GM18870 (cell line): ENCODE data around the gene MAP3K20.
"Not testable (repeated sequence)": the region's sequence is repeated elsewhere in the genome, so short reads cannot be mapped to it uniquely, and the experiment has no call there.

Experiments used
- ATAC-seq: cut with Tn5 transposase; IDR thresholded peaks from one replicate; pipeline ENCODE4 v1.9.1; 2021; ENCODE audit warnings: moderate library complexity; ENCODE audit not compliant: unreplicated experiment

The MAP3K20 gene

DNA sequence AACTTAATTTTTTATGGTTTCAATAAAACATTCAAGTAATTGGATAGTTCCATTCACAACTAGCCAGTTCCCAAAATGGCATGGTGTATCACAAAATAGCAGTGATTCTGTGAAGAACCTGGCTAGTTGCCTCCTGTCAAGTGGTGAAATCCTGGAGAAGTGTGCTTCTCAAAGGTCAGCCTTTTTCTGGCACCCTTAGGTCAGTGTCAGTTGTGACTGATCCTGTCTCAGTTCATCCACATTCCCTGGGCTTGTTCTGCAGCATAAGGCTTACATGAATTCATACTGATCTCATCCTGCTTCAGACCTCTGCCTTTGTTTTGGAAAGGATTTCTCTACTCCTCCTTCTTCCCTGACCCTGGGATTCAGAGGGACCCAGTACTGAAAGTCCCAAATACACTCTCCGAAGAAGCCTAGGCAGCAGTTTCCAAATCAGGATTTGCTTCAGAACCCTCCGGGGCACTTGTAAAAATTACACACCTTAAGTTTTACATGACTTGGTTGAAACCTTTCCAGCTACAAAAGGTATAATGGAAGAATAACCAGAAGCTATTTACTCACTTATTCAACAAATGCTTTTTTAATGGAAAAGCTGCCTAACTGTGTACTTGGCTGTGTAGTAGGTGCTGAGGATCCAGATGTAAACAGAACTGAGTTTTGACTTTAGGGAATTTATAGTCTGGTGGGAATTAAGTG is 11.0 kb downstream of the MAP3K20 start:
- no peak for ATAC-seq

DNA sequence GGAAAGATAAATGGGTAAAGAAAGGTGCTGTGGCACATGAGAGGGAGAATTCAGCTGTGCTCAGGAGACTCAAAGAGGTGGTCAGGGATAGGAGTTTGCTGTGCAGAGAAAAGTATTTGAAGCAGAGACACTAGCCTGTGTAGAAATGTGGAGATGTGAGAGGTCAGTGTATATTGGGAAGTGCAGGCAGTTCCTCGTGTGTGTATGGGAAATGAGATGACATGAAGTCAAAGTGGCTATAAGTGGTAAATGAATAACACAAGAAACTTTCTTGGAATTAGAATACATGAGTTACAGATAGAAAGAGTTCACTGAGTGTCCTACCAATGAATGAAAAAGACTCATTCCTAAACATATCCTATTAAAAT is 11.6 kb downstream of the MAP3K20 start:
- ATAC-seq, result no peak

DNA sequence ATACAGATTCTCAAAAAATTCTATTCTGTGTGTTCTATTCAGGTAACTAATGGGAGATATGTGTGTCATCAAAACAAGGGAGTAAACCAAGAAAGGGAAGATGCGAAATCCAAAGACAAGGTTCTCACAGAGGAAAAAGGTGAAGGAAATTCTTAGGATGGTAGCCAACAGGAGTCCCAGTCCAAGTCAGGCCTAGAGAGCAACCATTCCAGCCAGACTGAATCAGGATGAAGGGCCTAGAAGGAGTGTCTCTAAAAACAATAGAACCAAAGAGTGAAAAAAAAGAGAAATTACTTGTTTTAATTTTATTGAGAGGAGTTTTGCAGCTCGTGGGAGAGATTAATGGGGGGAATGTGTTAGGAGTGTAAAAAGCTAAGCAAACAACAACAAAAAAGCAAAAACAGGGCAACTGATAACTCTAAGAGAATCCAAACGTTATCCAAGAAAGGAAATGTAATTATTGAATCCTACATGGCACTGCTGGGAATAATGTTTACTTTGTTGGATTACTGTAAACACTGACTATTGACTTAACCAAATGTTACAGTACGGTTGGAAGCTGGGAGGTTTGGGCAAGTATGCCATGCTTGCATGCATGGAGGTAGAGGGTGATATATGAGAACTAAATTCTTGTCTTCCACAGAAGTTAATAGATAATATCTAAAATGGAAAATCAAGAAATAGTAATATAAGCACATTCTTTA is 12.3 kb downstream of the MAP3K20 start:
- ATAC-seq, result no peak

DNA sequence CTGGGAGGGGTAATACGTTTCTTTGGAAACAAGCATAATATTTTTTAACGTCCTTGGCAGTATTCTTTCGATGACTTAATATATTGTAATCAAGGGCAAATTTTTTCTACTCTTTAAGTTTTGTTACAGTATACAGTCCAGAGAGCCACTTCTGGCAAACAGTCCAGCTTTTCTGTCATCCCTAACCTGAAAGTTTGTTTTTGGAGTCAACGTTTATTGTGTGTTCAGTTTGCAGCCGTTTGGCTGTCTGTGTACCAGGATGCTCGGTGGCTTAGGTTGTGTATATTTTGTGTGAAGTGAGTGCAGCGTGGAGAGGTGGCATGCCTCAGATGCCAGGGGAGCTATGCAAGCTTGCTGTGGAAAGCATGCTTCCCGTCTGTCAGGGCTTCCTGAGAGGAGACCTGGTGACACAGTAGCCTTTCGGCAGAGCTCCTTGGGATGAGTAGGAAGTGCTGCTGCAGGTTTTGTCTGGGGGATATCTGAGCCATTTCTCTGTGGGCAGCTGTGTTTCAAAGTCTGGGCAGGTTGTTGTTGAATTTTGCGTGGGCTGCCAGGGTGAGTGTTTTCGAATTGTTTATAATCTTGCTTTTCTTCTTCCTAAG is 14.7 kb downstream of the MAP3K20 start:
- no peak for ATAC-seq

DNA sequence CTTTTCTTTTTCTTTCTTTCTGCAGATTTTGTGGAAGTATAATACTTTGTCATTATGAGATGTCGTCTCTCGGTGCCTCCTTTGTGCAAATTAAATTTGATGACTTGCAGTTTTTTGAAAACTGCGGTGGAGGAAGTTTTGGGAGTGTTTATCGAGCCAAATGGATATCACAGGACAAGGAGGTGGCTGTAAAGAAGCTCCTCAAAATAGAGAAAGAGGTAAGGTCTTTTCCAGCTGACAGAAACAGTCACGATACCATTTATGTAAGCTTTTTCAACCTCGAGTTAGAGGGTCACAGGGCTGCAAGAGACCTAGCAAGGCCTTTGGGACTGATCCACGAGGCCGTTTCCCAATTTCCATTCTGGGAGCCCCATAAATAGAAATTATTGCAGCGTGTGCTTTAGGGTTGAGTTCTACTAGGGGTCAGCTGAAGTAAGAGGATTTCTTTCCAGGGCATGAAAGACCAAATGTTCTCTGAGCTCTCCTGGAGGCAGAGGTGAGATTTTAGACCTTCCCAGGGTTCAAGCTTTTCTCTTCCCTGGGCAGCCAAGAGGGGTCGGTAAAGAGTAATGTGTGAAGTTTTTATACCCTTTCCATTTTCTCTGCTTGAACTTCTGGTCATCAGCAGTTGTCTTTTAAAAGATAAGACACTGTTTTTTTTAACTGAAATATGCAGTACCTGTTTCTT is 15.5 kb downstream of the MAP3K20 start:
- ATAC-seq, result no peak

DNA sequence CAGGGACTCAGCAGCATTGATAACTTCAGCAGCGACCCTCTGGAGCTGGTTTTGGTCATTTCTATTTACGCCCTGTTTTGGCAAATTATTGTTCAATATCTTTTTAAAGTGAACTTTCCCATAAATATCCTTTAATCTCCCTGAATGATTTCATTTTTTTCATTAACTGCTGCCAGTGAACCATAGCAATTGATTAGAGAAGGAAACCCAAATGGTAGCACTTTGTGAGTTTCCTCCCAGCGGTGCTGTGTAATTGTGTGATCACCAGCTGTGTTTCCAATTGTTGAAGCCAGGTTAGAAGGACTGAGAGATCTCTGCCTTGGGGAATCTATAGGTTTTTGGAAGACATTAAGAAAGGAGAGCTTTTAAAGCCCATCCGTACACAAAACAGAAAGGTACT is 16.3 kb downstream of the MAP3K20 start:
- ATAC-seq, result no peak

DNA sequence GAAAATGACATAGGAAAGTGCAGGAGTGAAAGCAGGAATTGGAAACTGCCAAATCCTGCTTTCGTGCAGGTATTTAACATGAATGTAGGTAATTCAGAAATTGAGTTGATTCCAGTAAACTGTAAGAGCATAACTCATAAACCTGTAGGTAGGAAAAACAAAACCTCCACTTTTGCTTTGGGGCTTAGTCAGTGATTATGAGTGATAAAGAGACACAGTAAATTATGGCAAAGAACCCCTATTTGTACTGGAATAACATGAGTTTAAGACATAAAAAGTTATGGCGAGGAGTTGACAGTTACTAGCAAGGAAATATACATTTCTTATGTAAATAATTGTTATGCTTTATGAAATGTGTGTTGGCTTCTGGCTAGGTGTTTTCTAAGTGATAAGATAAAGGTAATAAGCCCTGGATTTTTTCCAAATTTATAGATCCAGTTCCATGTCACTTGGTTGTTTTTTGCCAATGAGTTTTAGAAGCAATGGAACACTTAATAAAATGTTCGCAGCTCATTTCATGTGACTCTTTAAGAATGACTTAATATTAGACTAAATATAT is 17.3 kb downstream of the MAP3K20 start:
- ATAC-seq, result no peak

DNA sequence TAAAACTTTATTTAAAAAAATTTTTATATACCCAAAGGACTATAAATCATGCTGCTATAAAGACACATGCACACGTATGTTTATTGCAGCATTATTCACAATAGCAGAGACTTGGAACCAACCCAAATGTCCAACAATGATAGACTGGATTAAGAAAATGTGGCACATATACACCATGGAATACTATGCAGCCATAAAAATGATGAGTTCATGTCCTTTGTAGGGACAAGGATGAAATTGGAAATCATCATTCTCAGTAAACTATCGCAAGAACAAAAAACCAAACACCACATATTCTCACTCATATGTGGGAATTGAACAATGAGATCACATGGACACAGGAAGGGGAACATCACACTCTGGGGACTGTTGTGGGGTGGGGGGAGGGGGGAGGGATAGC is 18.0 kb downstream of the MAP3K20 start:
- ATAC-seq, result not testable (repeated sequence)

DNA sequence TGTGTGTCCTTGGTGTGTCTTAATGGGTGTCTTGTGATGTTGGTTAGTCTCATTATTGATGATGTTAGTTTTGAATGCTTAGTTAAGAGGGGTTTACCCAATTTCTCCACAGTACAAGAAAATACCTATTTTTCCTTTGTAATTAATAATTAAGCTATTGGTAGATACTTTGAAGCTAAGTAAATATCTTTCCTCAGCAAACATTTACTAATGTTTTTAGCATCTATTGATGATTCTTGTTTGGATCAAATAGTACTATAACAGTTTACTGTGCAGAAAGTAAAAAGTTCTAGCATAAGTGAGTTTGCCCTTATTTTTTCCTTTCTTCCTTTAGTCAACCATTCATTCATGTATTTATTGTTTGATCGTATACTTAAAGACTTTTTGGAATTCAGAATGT is 19.1 kb downstream of the MAP3K20 start:
- no peak for ATAC-seq

DNA sequence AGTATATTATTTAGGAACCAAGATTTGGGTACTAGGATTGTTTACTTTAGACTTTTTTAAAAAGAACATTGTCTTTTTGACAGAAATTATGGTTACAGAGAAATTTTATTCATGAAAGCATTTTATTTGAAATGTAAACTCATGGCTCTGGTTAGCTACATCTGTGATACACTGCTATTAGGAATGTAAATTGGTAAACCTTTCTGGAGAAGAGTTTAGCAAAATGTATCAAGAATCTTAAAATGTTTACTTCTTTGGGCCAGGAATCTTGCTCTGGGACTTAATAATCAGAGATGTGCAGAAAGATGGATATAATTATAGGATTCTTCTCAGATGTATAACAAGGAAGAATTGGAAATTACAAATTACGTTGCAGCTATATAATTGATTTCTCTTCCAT is 19.7 kb downstream of the MAP3K20 start:
- no peak for ATAC-seq

DNA sequence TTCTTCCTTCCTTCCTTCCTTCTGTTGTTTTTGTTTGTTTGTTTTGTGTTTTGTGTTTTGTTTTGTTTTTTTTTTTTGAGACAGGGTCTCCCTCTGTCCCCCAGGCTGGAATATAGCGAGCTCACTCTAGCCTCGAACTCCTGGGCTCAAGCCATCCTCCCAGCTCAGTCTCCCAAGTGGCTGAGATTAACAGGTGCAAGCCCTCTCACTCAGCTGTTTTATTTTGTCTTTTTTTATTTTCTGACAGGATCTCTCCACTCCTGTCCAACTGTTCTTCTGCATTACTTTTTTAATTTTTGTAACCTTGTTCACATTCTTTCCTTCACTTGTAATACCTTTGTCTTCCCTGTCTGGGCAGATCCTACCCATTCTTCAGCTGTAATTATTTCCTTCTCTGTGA is 23.6 kb downstream of the MAP3K20 start:
- no peak for ATAC-seq

DNA sequence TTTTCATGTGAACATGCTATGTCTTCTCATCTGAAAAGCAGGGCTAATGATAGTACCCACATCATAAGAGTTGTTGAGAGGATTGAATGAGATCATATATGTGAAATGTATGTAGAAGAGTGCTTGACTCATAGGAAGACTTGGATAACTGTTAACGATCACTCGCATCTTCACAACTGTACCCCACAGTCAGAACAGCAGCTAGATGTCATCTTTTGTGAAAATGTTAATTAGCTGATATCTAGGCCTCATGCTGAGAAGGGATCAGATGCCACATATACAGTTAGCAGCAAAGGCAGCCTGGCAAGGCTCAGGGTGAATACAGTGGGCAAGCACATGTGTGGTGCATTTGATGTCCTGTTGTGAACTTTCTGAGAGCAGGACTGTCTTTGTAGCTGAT is 24.2 kb downstream of the MAP3K20 start:
- no peak for ATAC-seq

DNA sequence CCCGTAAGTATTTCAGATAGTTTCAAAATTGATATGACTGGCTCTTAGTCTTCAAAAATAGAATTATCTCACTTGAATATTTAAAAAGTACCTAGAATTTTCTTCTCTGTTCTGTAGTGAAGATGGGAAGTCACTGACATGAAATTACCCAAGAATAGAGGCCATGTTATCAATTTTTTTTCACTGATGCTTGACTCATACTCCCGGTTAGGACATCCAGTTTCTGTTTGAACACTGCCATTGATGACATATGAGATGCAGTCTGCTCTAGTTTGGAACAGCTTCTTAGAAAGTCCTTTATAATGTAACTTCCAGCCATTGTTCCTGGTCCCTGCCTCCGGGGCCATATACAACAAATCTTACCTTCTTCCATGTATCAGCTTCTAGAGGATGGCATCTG is 26.0 kb downstream of the MAP3K20 start:
- ATAC-seq, result peak; percentile 52

DNA sequence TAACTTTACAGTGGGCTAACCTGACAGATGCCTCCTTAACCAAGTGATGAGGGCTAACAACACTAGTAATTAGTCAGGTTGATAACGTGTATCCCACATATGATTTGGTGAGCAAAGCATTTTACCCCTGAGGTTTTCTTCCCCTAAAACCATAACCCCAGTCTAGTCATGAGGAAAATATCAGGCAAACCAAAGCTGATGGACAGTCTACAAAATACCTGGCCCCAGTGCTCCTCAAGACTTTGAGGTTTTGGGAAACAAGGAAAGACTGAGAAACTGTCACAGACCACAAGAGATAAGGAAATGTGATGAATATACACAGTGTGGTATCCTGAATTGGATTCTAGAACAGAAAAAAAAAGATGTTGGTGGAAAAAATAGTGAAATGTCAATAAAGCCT is 28.5 kb downstream of the MAP3K20 start:
- ATAC-seq, result no peak

DNA sequence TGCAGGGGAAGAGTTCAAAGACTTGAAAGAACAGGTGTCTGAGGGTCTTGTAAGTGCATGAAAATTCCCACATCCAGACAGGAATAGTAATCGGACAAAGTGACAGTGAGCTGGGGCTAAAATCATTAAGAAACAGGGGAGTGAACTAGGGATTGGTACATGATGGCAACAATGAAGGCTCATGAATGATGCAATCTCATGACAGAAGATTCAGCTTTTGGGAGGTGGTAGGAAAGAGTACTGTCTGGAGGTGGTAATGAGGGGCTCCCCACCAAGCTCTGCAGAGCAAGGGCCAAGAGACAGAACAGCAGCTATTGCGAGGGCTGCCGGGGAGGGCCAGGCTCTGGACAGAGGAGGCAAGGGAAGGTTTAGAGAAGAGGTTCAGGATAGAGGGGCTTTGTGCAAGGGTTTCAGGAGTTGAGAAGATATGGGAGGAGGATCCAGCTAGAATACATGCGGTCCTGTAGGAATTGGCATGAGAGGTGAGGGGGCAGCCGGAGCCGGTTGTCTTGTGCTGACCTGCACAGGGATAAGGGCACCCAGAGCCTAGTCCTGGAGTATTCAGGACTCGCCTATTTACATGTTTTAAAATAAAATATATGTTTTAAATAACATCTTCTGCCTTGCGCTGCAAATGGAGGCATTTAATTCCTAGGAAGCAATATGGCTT is 31.4 kb downstream of the MAP3K20 start:
- ATAC-seq, result no peak

DNA sequence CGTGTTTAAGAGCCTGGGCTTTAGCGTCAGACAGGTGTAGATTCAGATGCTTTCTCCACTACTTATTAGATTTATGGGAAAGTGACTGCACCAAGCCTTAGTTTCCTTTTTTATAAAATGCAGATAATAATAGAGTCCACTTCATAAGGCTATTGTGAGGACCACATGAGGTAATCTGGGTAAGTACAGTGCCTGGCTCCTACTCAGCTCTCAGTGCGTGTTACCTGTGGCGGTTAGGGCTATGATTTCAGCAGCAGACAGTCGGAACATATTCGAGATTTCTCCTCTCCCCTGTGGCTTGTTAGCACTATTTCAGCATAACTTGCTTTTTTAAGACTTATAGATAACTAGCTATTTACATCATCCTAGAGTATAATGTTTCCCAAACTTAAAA is 32.0 kb downstream of the MAP3K20 start:
- no peak for ATAC-seq

DNA sequence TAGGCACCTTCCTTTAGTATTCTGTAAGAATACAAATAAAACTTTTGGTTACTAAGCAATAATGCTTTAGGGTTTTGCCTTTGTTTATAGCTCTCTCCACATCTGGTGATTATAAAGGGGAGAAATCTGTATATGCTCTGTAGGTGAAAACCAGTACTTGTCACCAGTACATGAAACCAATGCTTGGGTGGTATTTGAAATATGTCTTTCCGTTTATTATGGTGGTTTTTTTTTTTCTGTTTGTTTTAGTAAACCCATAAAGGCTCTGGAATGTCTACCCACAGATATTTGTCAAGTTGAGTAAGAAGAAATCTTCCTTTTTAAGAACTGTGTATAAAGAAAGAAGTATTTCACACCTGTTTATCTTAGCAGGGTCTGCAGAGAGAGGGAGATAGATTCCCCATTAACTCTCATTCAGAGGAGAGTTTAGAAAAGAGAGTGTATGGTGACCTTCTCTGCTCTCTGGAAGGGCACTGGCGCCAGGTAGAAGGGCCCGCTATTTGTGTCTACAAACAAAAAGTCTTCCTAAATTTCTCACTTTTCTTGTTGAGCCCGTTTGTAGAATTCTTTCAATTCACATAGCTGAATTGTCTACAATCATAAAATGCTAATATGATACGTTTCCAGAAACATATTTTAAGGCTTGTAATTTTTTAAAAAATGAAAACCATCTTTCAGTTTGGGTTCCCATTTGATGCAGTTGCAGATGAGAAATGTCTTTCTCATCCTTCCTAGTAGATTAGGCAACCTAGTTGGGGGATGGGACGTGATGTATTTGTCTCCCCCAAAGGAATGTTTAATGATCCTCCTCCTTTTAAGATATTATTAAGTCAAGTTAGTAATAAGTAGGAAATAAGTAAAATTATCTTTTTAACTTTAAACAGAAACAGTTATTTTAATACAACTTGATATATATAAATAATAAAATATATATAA is 33.9 kb downstream of the MAP3K20 start:
- ATAC-seq, result no peak

DNA sequence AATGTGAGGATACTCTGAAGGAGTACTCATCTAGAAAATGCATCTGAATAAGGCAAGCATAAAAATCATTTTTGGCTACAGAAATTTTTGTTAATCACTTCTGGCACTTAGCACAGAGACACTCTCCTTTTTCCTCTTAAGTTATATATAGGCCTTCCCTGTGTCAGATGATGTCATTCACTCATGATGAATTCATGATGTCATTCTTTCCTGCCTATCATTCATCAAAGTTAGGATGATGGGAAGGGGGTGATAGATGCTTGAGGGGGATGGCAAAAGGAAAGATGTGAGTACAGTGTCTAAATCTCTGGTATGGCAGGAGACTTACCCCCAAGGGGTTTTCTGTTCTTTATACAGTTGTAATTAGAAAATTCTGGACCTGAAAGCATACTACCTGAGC is 42.0 kb downstream of the MAP3K20 start:
- ATAC-seq, result no peak

DNA sequence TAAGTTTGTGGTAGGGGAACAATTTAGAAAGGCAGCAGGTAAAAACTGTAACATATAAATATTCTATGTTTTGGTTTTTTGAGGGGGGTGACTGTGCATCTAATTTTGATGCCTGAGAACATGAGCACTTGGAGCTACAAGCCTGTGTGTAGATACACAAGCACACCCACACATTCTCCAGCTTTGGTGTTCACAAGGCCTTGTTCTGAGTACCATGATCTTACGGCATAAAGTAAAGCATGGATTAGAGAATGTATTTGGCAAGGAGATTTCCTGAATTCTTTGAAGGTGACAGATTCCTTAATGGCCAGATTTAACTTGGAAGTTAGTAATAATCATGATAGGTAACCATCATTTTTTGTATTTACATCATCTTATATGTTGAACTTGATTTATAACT is 42.7 kb downstream of the MAP3K20 start:
- ATAC-seq, result no peak
